Lower lobe of right lung (tissue), 2 donors: ENCODE results near the gene TERF2IP. TPM values are rescaled to one million over a fixed set of nuclear protein-coding genes. Genes with fewer than 3 reads are reported as not detected.

Experiments used
- ATAC-seq, 2 donors: fragments of 200-7000 bp; cut with Tn5 transposase; one replicate each; pipeline ENCODE4 v1.9.1; 2020 to 2022; ENCODE audit warnings: mild to moderate bottlenecking in 2 of 2, moderate library complexity in 2 of 2
- DNase-seq: peaks from one replicate; pipeline ENCODE4 v3.0.0-alpha.2; 2020
- H3K27ac ChIP-seq: fragments of 200-600 bp; one replicate; pipeline ENCODE4 v1.8.0; 2022
- H3K27me3 ChIP-seq: fragments of 200-600 bp; one replicate; pipeline ENCODE4 v1.8.0; 2022; ENCODE audit warnings: low read depth
- H3K36me3 ChIP-seq: fragments of 200-600 bp; one replicate; pipeline ENCODE4 v1.8.0; 2022; ENCODE audit warnings: mild to moderate bottlenecking
- H3K4me1 ChIP-seq: fragments of 200-600 bp; one replicate; pipeline ENCODE4 v1.8.0; 2022
- H3K4me3 ChIP-seq: fragments of 200-600 bp; one replicate; pipeline ENCODE4 v1.8.0; 2022; ENCODE audit warnings: mild to moderate bottlenecking
- H3K9me3 ChIP-seq: fragments of 200-600 bp; one replicate; pipeline ENCODE4 v1.8.0; 2022
- intact Hi-C: fragments of 100-400 bp; cut with DNase I; formaldehyde crosslinking; loops from one replicate; pipeline ENCODE4 v1.11.0; 2022
- total RNA-seq: library from RNA; stranded (reverse); fragmentation: NEBNext Ultra II Directional; extraction: Animal tissue kit (Norgen Biotek cat#: 25700); gene quantifications from one replicate; pipeline ENCODE4 v1.2.1, GENCODE V29; 2021
- TF ChIP-seq, protein P1 (sequence below): fragments of 200-600 bp; IDR thresholded peaks from one replicate; pipeline ENCODE4 v1.8.0; 2022; ENCODE audit warnings: antibody characterized with exemption, mild to moderate bottlenecking
- donor health status: DM: no; HTN: yes; CAD: no; lungs with severe emphysema.

Gene TERF2IP
- total RNA-seq, 1 donor from 2014 or later = 58.3 TPM

DNA sequence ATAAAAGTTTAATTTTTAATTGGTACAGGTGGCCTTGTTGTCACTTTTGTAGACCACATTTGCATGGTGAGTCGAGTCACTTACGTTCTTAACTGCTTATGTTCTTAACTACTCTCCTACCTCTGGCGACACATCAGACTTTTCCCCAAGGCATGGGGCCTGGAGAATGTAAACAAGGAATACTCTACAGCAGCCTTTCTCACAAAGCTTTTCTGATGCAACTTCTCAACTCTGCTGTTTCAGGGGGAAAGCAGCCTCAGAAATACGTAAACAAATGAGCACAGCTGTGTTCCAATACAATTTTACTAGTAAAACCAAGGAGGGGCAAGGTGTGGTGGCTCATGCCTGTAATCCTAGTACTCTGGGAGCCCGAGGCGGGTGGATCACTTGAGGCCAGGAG lies 7.0 kb upstream of the TERF2IP start:
- Histone ChIP-seq H3K9me3 (no peaks in the 10 kb centered on the region), H3K36me3 (peaks cover 97% of the 10 kb centered on the region), H3K4me1 (peaks cover 12% of the 10 kb centered on the region), H3K27ac (no peak overlapping the region), H3K27me3 (no peaks in the 10 kb centered on the region), H3K4me3 (no peak overlapping the region)
- ATAC-seq (no peak), DNase-seq (no peak)
- intact Hi-C loops = no loop called here
- TF ChIP-seq, protein P1, sequence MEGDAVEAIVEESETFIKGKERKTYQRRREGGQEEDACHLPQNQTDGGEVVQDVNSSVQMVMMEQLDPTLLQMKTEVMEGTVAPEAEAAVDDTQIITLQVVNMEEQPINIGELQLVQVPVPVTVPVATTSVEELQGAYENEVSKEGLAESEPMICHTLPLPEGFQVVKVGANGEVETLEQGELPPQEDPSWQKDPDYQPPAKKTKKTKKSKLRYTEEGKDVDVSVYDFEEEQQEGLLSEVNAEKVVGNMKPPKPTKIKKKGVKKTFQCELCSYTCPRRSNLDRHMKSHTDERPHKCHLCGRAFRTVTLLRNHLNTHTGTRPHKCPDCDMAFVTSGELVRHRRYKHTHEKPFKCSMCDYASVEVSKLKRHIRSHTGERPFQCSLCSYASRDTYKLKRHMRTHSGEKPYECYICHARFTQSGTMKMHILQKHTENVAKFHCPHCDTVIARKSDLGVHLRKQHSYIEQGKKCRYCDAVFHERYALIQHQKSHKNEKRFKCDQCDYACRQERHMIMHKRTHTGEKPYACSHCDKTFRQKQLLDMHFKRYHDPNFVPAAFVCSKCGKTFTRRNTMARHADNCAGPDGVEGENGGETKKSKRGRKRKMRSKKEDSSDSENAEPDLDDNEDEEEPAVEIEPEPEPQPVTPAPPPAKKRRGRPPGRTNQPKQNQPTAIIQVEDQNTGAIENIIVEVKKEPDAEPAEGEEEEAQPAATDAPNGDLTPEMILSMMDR = no peak

DNA sequence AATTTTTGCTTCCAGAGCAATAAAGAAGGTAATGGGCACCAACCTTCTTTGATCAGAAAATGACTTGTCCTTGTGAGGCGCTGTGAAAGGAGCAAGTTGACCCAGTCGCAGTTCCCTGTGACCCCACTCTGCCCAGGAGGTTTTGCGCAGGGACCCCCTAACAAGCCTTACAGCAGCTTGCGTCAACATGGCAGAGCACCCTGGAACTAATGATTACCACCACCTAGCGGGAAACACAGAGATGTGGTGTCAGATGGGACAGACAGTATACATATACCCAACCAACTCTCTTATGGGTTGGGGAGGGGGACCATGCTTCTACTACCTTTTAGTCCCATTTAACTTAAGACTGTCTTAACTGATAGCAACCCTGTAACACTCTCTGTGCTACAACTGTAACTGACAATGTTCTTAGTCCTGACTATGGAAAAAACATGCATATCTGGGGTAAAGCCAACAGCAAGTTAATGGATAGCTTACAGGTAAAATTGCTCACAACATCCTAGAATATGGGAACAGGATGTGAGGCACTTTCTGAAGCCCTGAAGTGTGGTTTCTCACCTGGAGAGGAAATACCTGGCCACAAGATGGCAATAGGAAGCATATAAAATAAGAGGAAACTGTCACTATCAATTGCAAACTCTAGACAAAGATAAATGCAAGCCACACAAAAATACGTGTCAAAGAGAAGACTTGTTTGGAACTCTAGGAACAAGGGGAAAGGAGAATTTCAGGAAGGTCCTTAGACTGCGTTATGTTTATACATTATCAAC lies 3.1 kb upstream of the TERF2IP start:
- Histone ChIP-seq H3K27ac (no peak overlapping the region), H3K4me3 (peak overlapping the region; percentile 7), H3K36me3 (peaks cover 59% of the 10 kb centered on the region), H3K9me3 (no peaks in the 10 kb centered on the region), H3K27me3 (no peaks in the 10 kb centered on the region), H3K4me1 (peaks cover 24% of the 10 kb centered on the region)
- TF ChIP-seq, protein P1 = no peak
- DNase-seq (no peak), ATAC-seq (no peak)
- intact Hi-C loops = no loop called here

DNA sequence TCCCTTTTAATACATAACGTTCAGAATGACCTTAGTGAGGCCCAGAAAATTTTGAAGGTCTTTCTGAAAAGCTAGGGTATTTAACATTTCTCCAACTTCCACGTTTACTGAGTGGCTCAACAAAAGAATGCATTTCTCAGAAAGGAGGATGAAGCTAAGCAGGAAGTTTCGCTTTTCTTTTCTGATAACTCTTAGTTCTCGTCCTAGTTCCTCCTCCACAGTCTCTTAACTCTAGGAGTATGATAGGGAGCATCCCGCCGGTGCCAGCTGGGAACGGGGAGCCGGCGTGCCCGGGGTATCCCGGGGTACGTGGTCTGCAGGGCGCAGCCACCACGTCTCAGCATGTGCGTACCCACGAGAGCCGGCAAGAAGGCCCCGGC lies 471 bp upstream of the TERF2IP start:
- DNase-seq = no peak
- peak; percentile 38 to 44 for ATAC-seq
- Histone ChIP-seq H3K4me1 (peaks cover 45% of the 10 kb centered on the region), H3K27me3 (no peaks in the 10 kb centered on the region), H3K4me3 (peak overlapping the region; percentile 100), H3K36me3 (peaks cover 34% of the 10 kb centered on the region), H3K9me3 (no peaks in the 10 kb centered on the region), H3K27ac (peak overlapping the region; percentile 98)
- TF ChIP-seq, protein P1 = no peak
- intact Hi-C loops = no loop called here

DNA sequence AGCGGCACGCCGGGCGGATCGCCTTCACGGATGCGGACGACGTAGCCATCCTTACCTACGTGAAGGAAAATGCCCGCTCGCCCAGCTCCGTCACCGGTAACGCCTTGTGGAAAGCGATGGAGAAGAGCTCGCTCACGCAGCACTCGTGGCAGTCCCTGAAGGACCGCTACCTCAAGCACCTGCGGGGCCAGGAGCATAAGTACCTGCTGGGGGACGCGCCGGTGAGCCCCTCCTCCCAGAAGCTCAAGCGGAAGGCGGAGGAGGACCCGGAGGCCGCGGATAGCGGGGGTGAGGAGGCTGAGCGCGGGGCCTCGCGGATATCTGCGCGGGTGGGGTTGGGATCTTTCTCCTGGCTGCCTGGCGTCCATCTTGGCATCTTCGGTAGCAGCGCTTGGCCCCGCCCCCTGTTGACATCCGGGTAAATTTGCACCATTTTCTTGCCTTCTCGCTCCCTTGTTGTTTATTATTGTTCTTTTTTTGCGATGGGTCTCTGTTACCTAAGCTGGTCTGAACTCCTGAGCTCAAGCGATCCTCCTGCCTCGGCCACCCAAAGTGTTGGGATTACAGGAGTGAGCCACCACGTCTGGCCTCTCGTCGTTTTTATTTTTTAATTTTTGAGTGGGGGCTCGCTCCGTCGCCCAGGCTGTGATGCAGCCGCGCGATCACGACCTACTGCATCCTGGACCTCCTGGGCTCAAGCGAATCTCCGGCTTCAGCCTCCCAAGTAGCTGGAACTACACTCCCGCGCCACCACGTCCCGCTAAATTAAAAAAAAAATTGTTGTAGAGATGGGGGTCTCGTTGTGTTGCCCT lies 898 bp downstream of the TERF2IP start:
- intact Hi-C loops = no loop called here
- H3K4me1 ChIP-seq = peaks cover 59% of the 10 kb centered on the region
- peak; percentile 85 to 89 for ATAC-seq

DNA sequence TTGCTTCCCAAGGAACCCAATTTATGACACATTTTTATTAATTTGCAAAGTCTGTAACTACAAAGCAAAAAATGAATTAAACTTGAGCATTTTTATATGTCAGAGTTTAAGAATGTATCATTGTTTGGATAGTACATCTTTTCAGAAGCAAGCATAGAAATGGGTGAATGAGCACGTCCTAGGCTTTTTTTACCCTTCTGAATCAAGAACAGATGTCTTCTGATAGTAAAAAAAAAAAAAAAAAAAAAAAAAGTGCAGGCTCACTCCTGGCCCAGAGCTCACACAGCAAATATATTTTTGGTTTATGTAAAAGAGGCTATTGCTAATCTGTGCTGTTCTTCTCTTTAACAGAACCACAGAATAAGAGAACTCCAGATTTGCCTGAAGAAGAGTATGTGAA lies 6.3 kb downstream of the TERF2IP start:
- peaks cover 39% of the 10 kb centered on the region for H3K4me1 ChIP-seq
- TF ChIP-seq, protein P1 = no peak
- peaks cover 50% of the 10 kb centered on the region for H3K36me3 ChIP-seq

More for the DNA sequence above, 898 bp downstream of the TERF2IP start:
- H3K27ac ChIP-seq = peak overlapping the region; percentile 98
- no peaks in the 10 kb centered on the region for H3K27me3 ChIP-seq
- no peaks in the 10 kb centered on the region for H3K9me3 ChIP-seq
- peak; percentile 90 for DNase-seq
- peaks cover 20% of the 10 kb centered on the region for H3K36me3 ChIP-seq
- peak overlapping the region; percentile 100 for H3K4me3 ChIP-seq
- TF ChIP-seq, protein P1 = no peak

More for the DNA sequence above, 6.3 kb downstream of the TERF2IP start:
- intact Hi-C loops = no loop called here
- H3K27ac ChIP-seq = no peak overlapping the region
- no peak for ATAC-seq
- no peak overlapping the region for H3K4me3 ChIP-seq
- DNase-seq = no peak
- no peaks in the 10 kb centered on the region for H3K27me3 ChIP-seq
- no peaks in the 10 kb centered on the region for H3K9me3 ChIP-seq
